Lower leg skin (tissue), 3 donors: Measurements from ENCODE around the gene MOAP1.
"Not testable (repeated sequence)": the region's sequence is repeated elsewhere in the genome, so short reads cannot be mapped to it uniquely, and the experiment has no call there.

Source experiments
- CTCF ChIP-seq, 3 donors: fragments of 450-650 bp; IDR thresholded peaks; one replicate each; pipeline ENCODE4 v1.5.1; 2016; ENCODE audit warnings: antibody characterized with exemption in 3 of 3, mild to moderate bottlenecking in 3 of 3, moderate library complexity in 2 of 3
- POLR2A ChIP-seq, 2 donors: fragments of 450-650 bp; IDR thresholded peaks; one replicate each; pipeline ENCODE4 v1.6.1; 2016 to 2017; ENCODE audit warnings: antibody characterized with exemption in 2 of 2, mild to moderate bottlenecking in 1 of 2, moderate library complexity in 1 of 2

- TF ChIP-seq CTCF, POLR2A (IDR thresholded peaks at IDR 0.05): not testable (repeated sequence)
These were observed 19.1 kb downstream of the MOAP1 start for GRCh38 chr14:93165271-93166265.
